ENCODE data around the gene HMGN3. TPM values are rescaled to one million over a fixed set of nuclear protein-coding genes. Genes with fewer than 3 reads are reported as not detected.

Gene HMGN3
- 10 to 100 TPM; 40.0 to 46.3 TPM for total RNA-seq

- ATAC-seq (ENCODE audit: insufficient number of reproducible peaks, low FRiP score, low read depth) (peak; percentile 82), DNase-seq (ENCODE audit: low spot score) (peak; percentile 79)
- no peaks in the 10 kb centered on the region for H3K36me3 ChIP-seq
- H3K27me3 ChIP-seq (replicated peaks; ENCODE audit: insufficient read depth) = no peaks in the 10 kb centered on the region
- peaks cover 3 to 26% of the 10 kb centered on the region in 2 donors for H3K4me1 ChIP-seq (ENCODE audit: control insufficient read depth in 1 of 2, low read depth in 2 of 2)
- H3K9me3 ChIP-seq = no peaks in the 10 kb centered on the region
- peak; percentile 34 for TF ChIP-seq CTCF (IDR thresholded peaks at IDR 0.05)
- H3K27ac ChIP-seq = peak within 1 kb of the TSS; percentile 89 to 93
- peak within 1 kb of the TSS; percentile 99 for H3K4me3 ChIP-seq
Measured at GRCh38 chr6:79234150-79235022, at the start of gene HMGN3. Gene HMGN3 (minus strand): TSS chr6:79234682.

- no peaks in the 10 kb centered on the region for H3K36me3 ChIP-seq
- no peaks in the 10 kb centered on the region for H3K9me3 ChIP-seq
- H3K4me1 ChIP-seq (ENCODE audit: control insufficient read depth in 1 of 2, low read depth in 2 of 2) = peaks cover 0 to 10% of the 10 kb centered on the region in 2 donors
- H3K4me3 ChIP-seq = no peak overlapping the region
- DNase-seq (ENCODE audit: low spot score) = no peak
- no peak overlapping the region for H3K27ac ChIP-seq
- ATAC-seq (ENCODE audit: insufficient number of reproducible peaks, low FRiP score, low read depth) = no peak
- no peaks in the 10 kb centered on the region for H3K27me3 ChIP-seq (replicated peaks; ENCODE audit: insufficient read depth)
- TF ChIP-seq CTCF (IDR thresholded peaks at IDR 0.05) = no peak
Measured at GRCh38 chr6:79280756-79281155, 46.3 kb upstream of the HMGN3 start.

GRCh38 chr6:79277109-79277508, 42.6 kb upstream of the HMGN3 start:
- Histone ChIP-seq H3K4me1 (ENCODE audit: control insufficient read depth in 1 of 2, low read depth in 2 of 2) (peaks cover 0 to 10% of the 10 kb centered on the region in 2 donors), H3K27ac (no peak overlapping the region), H3K27me3 (replicated peaks; ENCODE audit: insufficient read depth) (no peaks in the 10 kb centered on the region), H3K4me3 (no peak overlapping the region), H3K36me3 (no peaks in the 10 kb centered on the region), H3K9me3 (no peaks in the 10 kb centered on the region)
- no peak for TF ChIP-seq CTCF (IDR thresholded peaks at IDR 0.05)
- no peak for ATAC-seq (ENCODE audit: insufficient number of reproducible peaks, low FRiP score, low read depth)
- DNase-seq (ENCODE audit: low spot score) = no peak

- H3K9me3 ChIP-seq = no peaks in the 10 kb centered on the region
- no peak overlapping the region for H3K27ac ChIP-seq
- ATAC-seq (ENCODE audit: insufficient number of reproducible peaks, low FRiP score, low read depth) = peak; percentile 59
- H3K36me3 ChIP-seq = no peaks in the 10 kb centered on the region
- DNase-seq (ENCODE audit: low spot score) = no peak
- TF ChIP-seq CTCF (IDR thresholded peaks at IDR 0.05) = no peak
- no peaks in the 10 kb centered on the region for H3K4me1 ChIP-seq (ENCODE audit: control insufficient read depth in 1 of 2, low read depth in 2 of 2)
- H3K27me3 ChIP-seq (replicated peaks; ENCODE audit: insufficient read depth) = no peaks in the 10 kb centered on the region
- no peak overlapping the region for H3K4me3 ChIP-seq
Measured at GRCh38 chr6:79269877-79270276, 35.4 kb upstream of the HMGN3 start.

- Histone ChIP-seq H3K36me3 (no peaks in the 10 kb centered on the region), H3K4me1 (ENCODE audit: control insufficient read depth in 1 of 2, low read depth in 2 of 2) (no peaks in the 10 kb centered on the region), H3K9me3 (no peaks in the 10 kb centered on the region), H3K27me3 (replicated peaks; ENCODE audit: insufficient read depth) (no peaks in the 10 kb centered on the region), H3K4me3 (no peak overlapping the region), H3K27ac (no peak overlapping the region)
- TF ChIP-seq CTCF (IDR thresholded peaks at IDR 0.05) = no peak
- DNase-seq (ENCODE audit: low spot score) (no peak), ATAC-seq (ENCODE audit: insufficient number of reproducible peaks, low FRiP score, low read depth) (no peak)
Measured at GRCh38 chr6:79267128-79267527, 32.6 kb upstream of the HMGN3 start.
